Trophoblast cell (in vitro differentiated cells and primary cell): Measurements from ENCODE around the gene VPS13C.

Experiments used
- DNase-seq, 2 donors: peaks; one replicate each; pipeline ENCODE4 v3.0.0-alpha.2; 2016
- H2AFZ ChIP-seq: 2 replicates; pipeline ENCODE4 v1.6.1; 2013; ENCODE audit warnings: low read length, moderate library complexity, mild to moderate bottlenecking; ENCODE audit not compliant: insufficient read depth, poor library complexity
- H2AK5ac ChIP-seq: 2 replicates; pipeline ENCODE4 v1.6.1; 2013; ENCODE audit warnings: mild to moderate bottlenecking, low read length
- H2BK120ac ChIP-seq: 2 replicates; pipeline ENCODE4 v1.6.1; 2013; ENCODE audit warnings: low read length, mild to moderate bottlenecking, moderate library complexity; ENCODE audit not compliant: insufficient read depth, poor library complexity
- H2BK12ac ChIP-seq: 2 replicates; pipeline ENCODE4 v1.6.1; 2013; ENCODE audit warnings: mild to moderate bottlenecking, low read length, moderate library complexity
- H2BK5ac ChIP-seq: 2 replicates; pipeline ENCODE4 v1.6.1; 2013; ENCODE audit warnings: low read length, low read depth, moderate library complexity, mild to moderate bottlenecking; ENCODE audit not compliant: poor library complexity
- H3K14ac ChIP-seq: 2 replicates; pipeline ENCODE4 v1.6.1; 2013; ENCODE audit warnings: mild to moderate bottlenecking, low read length
- H3K18ac ChIP-seq: 2 replicates; pipeline ENCODE4 v1.6.1; 2013; ENCODE audit warnings: mild to moderate bottlenecking, low read length
- H3K23ac ChIP-seq: 2 replicates; pipeline ENCODE4 v1.6.1; 2013; ENCODE audit warnings: low read length
- H3K27ac ChIP-seq: 2 replicates; pipeline ENCODE4 v1.5.1; 2013; ENCODE audit warnings: low read depth, mild to moderate bottlenecking, inconsistent platforms, low read length, moderate library complexity
- H3K27me3 ChIP-seq: 2 replicates; pipeline ENCODE4 v1.6.1; 2013; ENCODE audit warnings: inconsistent platforms, mild to moderate bottlenecking, low read length, moderate library complexity; ENCODE audit not compliant: insufficient read depth
- H3K36me3 ChIP-seq, 2 experiments: 1 replicate in 1 of 2; 2 replicates in 1 of 2; pipeline ENCODE4 v1.6.1; 2013; ENCODE audit warnings: low read length in 2 of 2, mild to moderate bottlenecking in 2 of 2, moderate library complexity in 1 of 2; ENCODE audit not compliant: insufficient read depth in 2 of 2, control insufficient read depth in 1 of 2
- H3K4ac ChIP-seq: 2 replicates; pipeline ENCODE4 v1.6.1; 2013; ENCODE audit warnings: low read depth, mild to moderate bottlenecking, low read length, moderate library complexity
- H3K4me1 ChIP-seq, 2 experiments: 1 replicate in 1 of 2; 2 replicates in 1 of 2; pipeline ENCODE4 v1.6.1; 2013; ENCODE audit warnings: low read length in 2 of 2, mild to moderate bottlenecking in 2 of 2, moderate library complexity in 1 of 2; ENCODE audit not compliant: insufficient read depth in 2 of 2, control insufficient read depth in 1 of 2
- H3K4me2 ChIP-seq: 2 replicates; pipeline ENCODE4 v1.6.1; 2013; ENCODE audit warnings: inconsistent platforms, mild to moderate bottlenecking, low read length, moderate library complexity
- H3K4me3 ChIP-seq: 2 replicates; pipeline ENCODE4 v1.5.1; 2013; ENCODE audit warnings: mild to moderate bottlenecking, low read depth, low read length, inconsistent platforms
- H3K79me1 ChIP-seq: one replicate; pipeline ENCODE4 v1.6.1; 2013; ENCODE audit warnings: low read length
- H3K79me2 ChIP-seq: 2 replicates; pipeline ENCODE4 v1.6.1; 2013; ENCODE audit warnings: low read length, mild to moderate bottlenecking; ENCODE audit not compliant: control insufficient read depth, insufficient read depth, poor library complexity
- H3K9ac ChIP-seq: 2 replicates; pipeline ENCODE4 v1.6.1; 2013; ENCODE audit warnings: mild to moderate bottlenecking, low read length
- H3K9me3 ChIP-seq: 2 replicates; pipeline ENCODE4 v1.6.1; 2013; ENCODE audit warnings: low read depth, mild to moderate bottlenecking, control low read depth, inconsistent platforms, low read length; ENCODE audit not compliant: insufficient read depth
- H4K12ac ChIP-seq: 2 replicates; pipeline ENCODE4 v1.6.1; 2013; ENCODE audit warnings: low read depth, mild to moderate bottlenecking, low read length, moderate library complexity
- H4K8ac ChIP-seq: 2 replicates; pipeline ENCODE4 v1.6.1; 2013; ENCODE audit warnings: low read depth, mild to moderate bottlenecking, low read length, moderate library complexity
- H4K91ac ChIP-seq: one replicate; pipeline ENCODE4 v1.6.1; 2013; ENCODE audit warnings: low read depth, mild to moderate bottlenecking, low read length, moderate library complexity
- WGBS: extraction: QIAGEN DNeasy Blood & Tissue Kit; methylation state at CpG from one replicate; pipeline ENCODE4 v1.1.7; 2013; ENCODE audit warnings: missing lambda C conversion rate; ENCODE audit not compliant: insufficient read length, insufficient coverage; ENCODE audit errors: extremely low coverage; 5-methylcytosine and 5-hydroxymethylcytosine counted together

VPS13C gene

GRCh38 chr15:61890106-61890505, 170.1 kb downstream of the VPS13C start:
- no peak overlapping the region for H3K4ac ChIP-seq
- no peak for DNase-seq
- no peak overlapping the region for H4K91ac ChIP-seq
- H3K9me3 ChIP-seq: no peaks in the 10 kb centered on the region
- H2AFZ ChIP-seq: no peak overlapping the region
- H3K4me3 ChIP-seq: no peak overlapping the region
- no peak overlapping the region for H4K8ac ChIP-seq
- H2AK5ac ChIP-seq: no peak overlapping the region
- H3K79me2 ChIP-seq: no peaks in the 10 kb centered on the region
- no peak overlapping the region for H2BK5ac ChIP-seq
- H3K27ac ChIP-seq: no peak overlapping the region
- H2BK12ac ChIP-seq: no peak overlapping the region
- no peak overlapping the region for H2BK120ac ChIP-seq
- no peak overlapping the region for H3K23ac ChIP-seq
- H3K36me3 ChIP-seq: no peaks in the 10 kb centered on the region
- no peaks in the 10 kb centered on the region for H3K4me1 ChIP-seq
- no peaks in the 10 kb centered on the region for H3K79me1 ChIP-seq
- no peak overlapping the region for H3K18ac ChIP-seq
- no peak overlapping the region for H3K4me2 ChIP-seq
- WGBS: no CpG with 5 or more reads among the region's 2 CpGs
- no peak overlapping the region for H4K12ac ChIP-seq
- H3K27me3 ChIP-seq: no peaks in the 10 kb centered on the region
- H3K14ac ChIP-seq: no peak overlapping the region
- no peak overlapping the region for H3K9ac ChIP-seq

GRCh38 chr15:61889706-61890105, 170.5 kb downstream of the VPS13C start:
- no peak overlapping the region for H3K18ac ChIP-seq
- no peak overlapping the region for H3K4me2 ChIP-seq
- no peak overlapping the region for H2BK120ac ChIP-seq
- H3K23ac ChIP-seq: no peak overlapping the region
- no peak overlapping the region for H2AFZ ChIP-seq
- H3K9ac ChIP-seq: no peak overlapping the region
- no peaks in the 10 kb centered on the region for H3K79me2 ChIP-seq
- H3K14ac ChIP-seq: no peak overlapping the region
- WGBS: no CpG with 5 or more reads among the region's 3 CpGs
- no peak overlapping the region for H2AK5ac ChIP-seq
- H3K36me3 ChIP-seq: no peaks in the 10 kb centered on the region
- no peak overlapping the region for H3K4me3 ChIP-seq
- H4K12ac ChIP-seq: no peak overlapping the region
- DNase-seq: no peak
- no peaks in the 10 kb centered on the region for H3K27me3 ChIP-seq
- no peak overlapping the region for H4K91ac ChIP-seq
- no peaks in the 10 kb centered on the region for H3K79me1 ChIP-seq
- no peak overlapping the region for H3K4ac ChIP-seq
- H2BK5ac ChIP-seq: no peak overlapping the region
- no peak overlapping the region for H4K8ac ChIP-seq
- H3K27ac ChIP-seq: no peak overlapping the region
- no peaks in the 10 kb centered on the region for H3K4me1 ChIP-seq
- no peaks in the 10 kb centered on the region for H3K9me3 ChIP-seq
- H2BK12ac ChIP-seq: no peak overlapping the region

GRCh38 chr15:61888074-61888780, 172.0 kb downstream of the VPS13C start:
- H2AK5ac ChIP-seq: no peak overlapping the region
- no peak for DNase-seq
- no peak overlapping the region for H4K12ac ChIP-seq
- no peak overlapping the region for H2BK120ac ChIP-seq
- H3K9ac ChIP-seq: no peak overlapping the region
- no peaks in the 10 kb centered on the region for H3K79me2 ChIP-seq
- H3K4me1 ChIP-seq: no peaks in the 10 kb centered on the region
- no peak overlapping the region for H3K23ac ChIP-seq
- no peaks in the 10 kb centered on the region for H3K36me3 ChIP-seq
- H3K4me3 ChIP-seq: no peak overlapping the region
- H2BK12ac ChIP-seq: no peak overlapping the region
- no peak overlapping the region for H2BK5ac ChIP-seq
- H3K79me1 ChIP-seq: no peaks in the 10 kb centered on the region
- H4K8ac ChIP-seq: no peak overlapping the region
- H3K4ac ChIP-seq: no peak overlapping the region
- H3K18ac ChIP-seq: no peak overlapping the region
- no peaks in the 10 kb centered on the region for H3K9me3 ChIP-seq
- no CpG with 5 or more reads among the region's 5 CpGs for WGBS
- H3K14ac ChIP-seq: no peak overlapping the region
- no peaks in the 10 kb centered on the region for H3K27me3 ChIP-seq
- no peak overlapping the region for H4K91ac ChIP-seq
- H2AFZ ChIP-seq: no peak overlapping the region
- H3K4me2 ChIP-seq: no peak overlapping the region
- H3K27ac ChIP-seq: no peak overlapping the region

- Histone ChIP-seq H3K9ac (no peak overlapping the region), H3K4me2 (no peak overlapping the region), H2AFZ (no peak overlapping the region), H4K91ac (no peak overlapping the region), H3K18ac (no peak overlapping the region), H2BK12ac (no peak overlapping the region), H3K14ac (no peak overlapping the region), H3K79me2 (no peaks in the 10 kb centered on the region), H3K4me3 (no peak overlapping the region), H3K36me3 (no peaks in the 10 kb centered on the region), H3K23ac (no peak overlapping the region), H3K9me3 (no peaks in the 10 kb centered on the region), H4K8ac (no peak overlapping the region), H4K12ac (no peak overlapping the region), H2BK120ac (no peak overlapping the region), H2AK5ac (no peak overlapping the region), H3K4me1 (no peaks in the 10 kb centered on the region), H3K79me1 (no peaks in the 10 kb centered on the region), H3K27ac (no peak overlapping the region), H3K4ac (no peak overlapping the region), H2BK5ac (no peak overlapping the region), H3K27me3 (no peaks in the 10 kb centered on the region)
- no CpG with 5 or more reads among the region's 5 CpGs for WGBS
- DNase-seq: no peak
These were observed 180.2 kb downstream of the VPS13C start for GRCh38 chr15:61880084-61880483.
